ENCODE data around the gene STX2. TPM values are rescaled to one million over a fixed set of nuclear protein-coding genes. Genes with fewer than 3 reads are reported as not detected.

Gene STX2
- total and polyA plus RNA-seq, 2 experiments from 2014 or later: 16.4 to 35.4 TPM

DNA sequence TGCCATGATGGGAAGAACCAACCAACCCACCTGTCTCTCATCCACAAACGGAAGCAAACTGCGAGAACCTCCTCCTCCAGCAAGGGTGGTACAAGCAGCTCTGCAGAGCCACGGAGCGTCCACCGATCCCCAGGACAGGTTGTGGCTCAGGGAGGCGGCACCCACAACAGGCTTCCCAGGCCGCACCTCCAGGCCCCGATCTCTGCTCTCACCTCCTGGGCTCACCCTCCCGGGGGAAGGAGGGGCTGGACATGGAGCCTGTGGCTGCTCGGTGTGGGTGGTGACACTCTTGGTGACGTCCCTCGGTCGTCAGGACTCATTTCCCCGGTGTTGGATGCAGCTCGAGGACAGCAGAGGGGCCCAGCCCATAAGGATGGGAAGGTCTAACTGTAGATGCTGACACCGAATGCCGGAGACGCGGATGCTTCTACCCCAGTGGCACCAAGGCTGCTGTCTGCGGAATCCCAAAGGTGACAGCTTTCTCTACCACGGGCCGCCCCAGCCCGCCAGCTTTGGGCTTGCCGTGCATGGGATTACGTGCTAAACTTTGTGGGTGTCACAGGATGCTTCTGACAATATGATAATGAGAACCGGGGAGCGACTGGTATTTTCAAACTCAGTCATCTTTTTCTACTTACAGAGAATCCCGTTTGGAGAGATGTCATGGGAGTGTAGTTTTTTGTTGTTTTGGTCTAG lies 58.0 kb downstream of the STX2 start:
- DNase-seq (ENCODE audit: low spot score) (no peak), ATAC-seq (no peak)
- Mint-ChIP-seq H3K27me3 (ENCODE audit: insufficient read depth, low read depth, poor library complexity) (peaks cover 8% of the 10 kb centered on the region), H3K27ac (no peak overlapping the region), H3K4me1 (peaks cover 31% of the 10 kb centered on the region), H3K36me3 (ENCODE audit: low read depth) (peaks cover 23% of the 10 kb centered on the region), H3K4me3 (no peak overlapping the region), H3K9me3 (peaks cover 7% of the 10 kb centered on the region)
- Histone ChIP-seq H2AFZ (no peak overlapping the region), H3K4me2 (no peak overlapping the region), H3K36me3 (ENCODE audit: insufficient read depth) (peaks cover 7% of the 10 kb centered on the region; the same call in 1 of the 2 replicates), H3F3A (replicated peaks; ENCODE audit: low read depth) (0 out of 2 replicates have a peak, but pooled peaks cover 10% of the 10 kb centered on the region), H3K27ac (ENCODE audit: low read depth) (no peak overlapping the region), H3K79me2 (replicated peaks; ENCODE audit: insufficient read depth) (no peaks in the 10 kb centered on the region), H3K9me2 (ENCODE audit: insufficient read depth) (no peaks in the 10 kb centered on the region), H3K4me1 (ENCODE audit: insufficient read depth) (peaks cover 29% of the 10 kb centered on the region), H3K4me3 (no peak overlapping the region), H3K27me3 (ENCODE audit: insufficient read depth) (no peaks in the 10 kb centered on the region), H4K20me1 (replicated peaks; ENCODE audit: insufficient read depth) (no peaks in the 10 kb centered on the region)
- TF ChIP-seq NANOG (IDR thresholded peaks at IDR 0.05; ENCODE audit: borderline replicate concordance): no peak
- no peak for TF ChIP-seq ZNF331 (CRISPR knock-in tag; IDR thresholded peaks at IDR 0.05; ENCODE audit: low read depth)
- no peak for TF ChIP-seq CREB1 (CRISPR knock-in tag; IDR thresholded peaks at IDR 0.05; ENCODE audit: low read depth)

DNA sequence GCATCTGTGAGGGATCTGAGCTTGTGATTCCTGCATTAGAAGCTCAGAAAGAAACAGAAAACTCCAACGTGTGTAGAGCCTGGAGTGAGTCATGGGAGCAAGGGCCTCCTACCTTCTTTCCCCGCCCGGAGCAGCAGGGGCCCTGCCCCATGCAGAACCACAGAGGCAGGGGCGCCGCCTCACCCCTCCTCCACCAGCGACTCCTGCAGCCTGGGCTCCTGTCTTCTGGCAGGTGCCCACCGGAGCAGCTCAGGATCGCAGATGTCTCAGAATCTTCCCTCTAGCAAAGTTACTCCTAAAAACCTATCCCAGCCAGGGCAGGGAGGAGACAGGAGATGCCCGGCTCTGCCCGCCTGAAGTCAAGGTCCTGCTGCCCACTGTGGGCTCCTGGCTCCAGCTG lies 58.7 kb downstream of the STX2 start:
- Histone ChIP-seq H3K4me3 (no peak overlapping the region), H3K27ac (ENCODE audit: low read depth) (no peak overlapping the region), H3K36me3 (ENCODE audit: insufficient read depth) (peaks cover 6% of the 10 kb centered on the region; the same call in 1 of the 2 replicates), H4K20me1 (replicated peaks; ENCODE audit: insufficient read depth) (no peaks in the 10 kb centered on the region), H3K4me1 (ENCODE audit: insufficient read depth) (peaks cover 36% of the 10 kb centered on the region), H3K4me2 (no peak overlapping the region), H3K9me2 (ENCODE audit: insufficient read depth) (no peaks in the 10 kb centered on the region), H2AFZ (no peak overlapping the region), H3K79me2 (replicated peaks; ENCODE audit: insufficient read depth) (no peaks in the 10 kb centered on the region), H3F3A (replicated peaks; ENCODE audit: low read depth) (0 out of 2 replicates have a peak, but pooled peaks cover 10% of the 10 kb centered on the region), H3K27me3 (ENCODE audit: insufficient read depth) (0 out of 2 replicates have a peak, but pooled peaks cover 3% of the 10 kb centered on the region)
- Mint-ChIP-seq H3K9me3 (peaks cover 7% of the 10 kb centered on the region), H3K27ac (no peak overlapping the region), H3K4me1 (peaks cover 38% of the 10 kb centered on the region), H3K4me3 (no peak overlapping the region), H3K27me3 (ENCODE audit: insufficient read depth, low read depth, poor library complexity) (peaks cover 13% of the 10 kb centered on the region), H3K36me3 (ENCODE audit: low read depth) (peaks cover 22% of the 10 kb centered on the region)
- ATAC-seq (no peak), DNase-seq (ENCODE audit: low spot score) (no peak)
- TF ChIP-seq, protein P1, sequence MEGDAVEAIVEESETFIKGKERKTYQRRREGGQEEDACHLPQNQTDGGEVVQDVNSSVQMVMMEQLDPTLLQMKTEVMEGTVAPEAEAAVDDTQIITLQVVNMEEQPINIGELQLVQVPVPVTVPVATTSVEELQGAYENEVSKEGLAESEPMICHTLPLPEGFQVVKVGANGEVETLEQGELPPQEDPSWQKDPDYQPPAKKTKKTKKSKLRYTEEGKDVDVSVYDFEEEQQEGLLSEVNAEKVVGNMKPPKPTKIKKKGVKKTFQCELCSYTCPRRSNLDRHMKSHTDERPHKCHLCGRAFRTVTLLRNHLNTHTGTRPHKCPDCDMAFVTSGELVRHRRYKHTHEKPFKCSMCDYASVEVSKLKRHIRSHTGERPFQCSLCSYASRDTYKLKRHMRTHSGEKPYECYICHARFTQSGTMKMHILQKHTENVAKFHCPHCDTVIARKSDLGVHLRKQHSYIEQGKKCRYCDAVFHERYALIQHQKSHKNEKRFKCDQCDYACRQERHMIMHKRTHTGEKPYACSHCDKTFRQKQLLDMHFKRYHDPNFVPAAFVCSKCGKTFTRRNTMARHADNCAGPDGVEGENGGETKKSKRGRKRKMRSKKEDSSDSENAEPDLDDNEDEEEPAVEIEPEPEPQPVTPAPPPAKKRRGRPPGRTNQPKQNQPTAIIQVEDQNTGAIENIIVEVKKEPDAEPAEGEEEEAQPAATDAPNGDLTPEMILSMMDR (conservative IDR thresholded peaks at IDR 0.05; ENCODE audit: low read depth in 2 of 2): no peak
- TF ChIP-seq, protein P2, sequence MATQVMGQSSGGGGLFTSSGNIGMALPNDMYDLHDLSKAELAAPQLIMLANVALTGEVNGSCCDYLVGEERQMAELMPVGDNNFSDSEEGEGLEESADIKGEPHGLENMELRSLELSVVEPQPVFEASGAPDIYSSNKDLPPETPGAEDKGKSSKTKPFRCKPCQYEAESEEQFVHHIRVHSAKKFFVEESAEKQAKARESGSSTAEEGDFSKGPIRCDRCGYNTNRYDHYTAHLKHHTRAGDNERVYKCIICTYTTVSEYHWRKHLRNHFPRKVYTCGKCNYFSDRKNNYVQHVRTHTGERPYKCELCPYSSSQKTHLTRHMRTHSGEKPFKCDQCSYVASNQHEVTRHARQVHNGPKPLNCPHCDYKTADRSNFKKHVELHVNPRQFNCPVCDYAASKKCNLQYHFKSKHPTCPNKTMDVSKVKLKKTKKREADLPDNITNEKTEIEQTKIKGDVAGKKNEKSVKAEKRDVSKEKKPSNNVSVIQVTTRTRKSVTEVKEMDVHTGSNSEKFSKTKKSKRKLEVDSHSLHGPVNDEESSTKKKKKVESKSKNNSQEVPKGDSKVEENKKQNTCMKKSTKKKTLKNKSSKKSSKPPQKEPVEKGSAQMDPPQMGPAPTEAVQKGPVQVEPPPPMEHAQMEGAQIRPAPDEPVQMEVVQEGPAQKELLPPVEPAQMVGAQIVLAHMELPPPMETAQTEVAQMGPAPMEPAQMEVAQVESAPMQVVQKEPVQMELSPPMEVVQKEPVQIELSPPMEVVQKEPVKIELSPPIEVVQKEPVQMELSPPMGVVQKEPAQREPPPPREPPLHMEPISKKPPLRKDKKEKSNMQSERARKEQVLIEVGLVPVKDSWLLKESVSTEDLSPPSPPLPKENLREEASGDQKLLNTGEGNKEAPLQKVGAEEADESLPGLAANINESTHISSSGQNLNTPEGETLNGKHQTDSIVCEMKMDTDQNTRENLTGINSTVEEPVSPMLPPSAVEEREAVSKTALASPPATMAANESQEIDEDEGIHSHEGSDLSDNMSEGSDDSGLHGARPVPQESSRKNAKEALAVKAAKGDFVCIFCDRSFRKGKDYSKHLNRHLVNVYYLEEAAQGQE (IDR thresholded peaks at IDR 0.05; ENCODE audit: unreplicated experiment): no peak
- TF ChIP-seq ZNF114 (CRISPR knock-in tag; IDR thresholded peaks at IDR 0.05): no peak
- TF ChIP-seq NANOG (IDR thresholded peaks at IDR 0.05; ENCODE audit: borderline replicate concordance): no peak

All from GM23338 (cell line).